ENCODE measurements around the gene GMPPA.

Gene GMPPA

GRCh38 chr2:219521066-219521880, 22.6 kb downstream of the GMPPA start:
- no peak for DNase-seq (ENCODE audit: low spot score)

GRCh38 chr2:219522111-219523030, 23.7 kb downstream of the GMPPA start:
- no peak for DNase-seq (ENCODE audit: low spot score)

GRCh38 chr2:219523031-219523671, 24.5 kb downstream of the GMPPA start:
- DNase-seq (ENCODE audit: low spot score), result no peak

- no peak for DNase-seq (ENCODE audit: low spot score)
Measured at GRCh38 chr2:219524817-219525216, 26.1 kb downstream of the GMPPA start.

GRCh38 chr2:219525533-219526232, 27.0 kb downstream of the GMPPA start:
- no peak for DNase-seq (ENCODE audit: low spot score)

- DNase-seq (ENCODE audit: low spot score), result no peak
Measured at GRCh38 chr2:219526320-219527075, 27.8 kb downstream of the GMPPA start.

GRCh38 chr2:219527076-219527394, 28.3 kb downstream of the GMPPA start:
- no peak for DNase-seq (ENCODE audit: low spot score)

- no peak for DNase-seq (ENCODE audit: low spot score)
Measured at GRCh38 chr2:219527472-219527871, 28.8 kb downstream of the GMPPA start.

- DNase-seq (ENCODE audit: low spot score), result peak; percentile 84
Measured at GRCh38 chr2:219530048-219530963, 31.6 kb downstream of the GMPPA start.

- no peak for DNase-seq (ENCODE audit: low spot score)
Measured at GRCh38 chr2:219531639-219532377, 33.1 kb downstream of the GMPPA start.

GRCh38 chr2:219532378-219532649, 33.6 kb downstream of the GMPPA start:
- DNase-seq (ENCODE audit: low spot score), result no peak

- DNase-seq (ENCODE audit: low spot score), result no peak
Measured at GRCh38 chr2:219533930-219534661, 35.4 kb downstream of the GMPPA start.

- DNase-seq (ENCODE audit: low spot score), result no peak
Measured at GRCh38 chr2:219536425-219536824, 37.7 kb downstream of the GMPPA start.

GRCh38 chr2:219536967-219537366, 38.3 kb downstream of the GMPPA start:
- DNase-seq (ENCODE audit: low spot score), result no peak

- no peak for DNase-seq (ENCODE audit: low spot score)
Measured at GRCh38 chr2:219537657-219538488, 39.2 kb downstream of the GMPPA start.

GRCh38 chr2:219538504-219538951, 39.8 kb downstream of the GMPPA start:
- DNase-seq (ENCODE audit: low spot score), result no peak

GRCh38 chr2:219538956-219539788, 40.5 kb downstream of the GMPPA start:
- no peak for DNase-seq (ENCODE audit: low spot score)

Data from CD4-positive, alpha-beta T cell treated with Interleukin-15 for 4 hours (primary cell).